IMR-90 (cell line): ENCODE data around the gene TGFBR2.

Experiments used
- CEBPB ChIP-seq: IDR thresholded peaks from 2 replicates; pipeline ENCODE4 v1.6.1; 2012; ENCODE audit warnings: low read depth, low read length, improper control_type of control experiment
- CHD1 ChIP-seq: IDR thresholded peaks from 2 replicates; pipeline ENCODE4 v1.6.1; 2012; ENCODE audit warnings: low read depth, low read length, improper control_type of control experiment
- FOS ChIP-seq: fragments of 150-350 bp; IDR thresholded peaks from 2 replicates; pipeline ENCODE4 v1.6.1; 2016; ENCODE audit warnings: low read depth, low read length
- MAZ ChIP-seq: IDR thresholded peaks from 2 replicates; pipeline ENCODE4 v1.6.1; 2012; ENCODE audit warnings: low read depth, mild to moderate bottlenecking, low read length, improper control_type of control experiment, moderate library complexity, borderline replicate concordance
- POLR2A ChIP-seq: IDR thresholded peaks from 2 replicates; pipeline ENCODE4 v1.6.1; 2012; ENCODE audit warnings: mild to moderate bottlenecking, low read depth, low read length
- RFX5 ChIP-seq: IDR thresholded peaks from 2 replicates; pipeline ENCODE4 v1.8.0; 2012; ENCODE audit warnings: low read depth, mild to moderate bottlenecking, low read length, moderate library complexity
- SMC3 ChIP-seq: fragments of 150-350 bp; IDR thresholded peaks from 2 replicates; pipeline ENCODE4 v1.6.1; 2016; ENCODE audit warnings: low read depth, mild to moderate bottlenecking, antibody characterized with exemption, low read length, moderate library complexity
- TF ChIP-seq, protein P1 (sequence below): conservative IDR thresholded peaks from 2 replicates; pipeline ENCODE4 v1.5.1; 2012; ENCODE audit warnings: mild to moderate bottlenecking, low read depth, low read length, improper control_type of control experiment
- TF ChIP-seq, protein P2 (sequence below): fragments of 150-350 bp; IDR thresholded peaks from 2 replicates; pipeline ENCODE4 v1.6.1; 2017; ENCODE audit warnings: mild to moderate bottlenecking, antibody characterized with exemption, low read length, low read depth

DNA sequence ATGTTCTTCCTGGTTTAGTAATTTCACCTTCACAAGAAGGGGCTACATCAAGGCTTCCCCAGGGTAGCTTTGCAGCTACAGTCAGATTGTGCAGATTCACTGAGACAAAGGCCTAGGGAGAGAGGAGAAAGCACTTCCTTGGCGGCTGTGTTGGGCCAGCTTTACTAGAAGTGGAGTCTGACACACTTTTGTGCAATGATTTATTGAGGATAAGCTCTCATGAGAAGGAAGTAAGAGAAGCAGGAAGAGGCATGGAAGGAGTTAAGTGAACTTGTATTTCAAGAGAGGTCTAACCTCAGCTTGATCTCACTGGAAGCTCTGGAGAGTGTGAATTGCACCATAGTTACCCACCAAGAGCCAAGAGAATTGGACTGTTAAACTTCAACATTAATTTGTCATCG lies 78.9 kb downstream of the TGFBR2 start:
- TF ChIP-seq, protein P1, sequence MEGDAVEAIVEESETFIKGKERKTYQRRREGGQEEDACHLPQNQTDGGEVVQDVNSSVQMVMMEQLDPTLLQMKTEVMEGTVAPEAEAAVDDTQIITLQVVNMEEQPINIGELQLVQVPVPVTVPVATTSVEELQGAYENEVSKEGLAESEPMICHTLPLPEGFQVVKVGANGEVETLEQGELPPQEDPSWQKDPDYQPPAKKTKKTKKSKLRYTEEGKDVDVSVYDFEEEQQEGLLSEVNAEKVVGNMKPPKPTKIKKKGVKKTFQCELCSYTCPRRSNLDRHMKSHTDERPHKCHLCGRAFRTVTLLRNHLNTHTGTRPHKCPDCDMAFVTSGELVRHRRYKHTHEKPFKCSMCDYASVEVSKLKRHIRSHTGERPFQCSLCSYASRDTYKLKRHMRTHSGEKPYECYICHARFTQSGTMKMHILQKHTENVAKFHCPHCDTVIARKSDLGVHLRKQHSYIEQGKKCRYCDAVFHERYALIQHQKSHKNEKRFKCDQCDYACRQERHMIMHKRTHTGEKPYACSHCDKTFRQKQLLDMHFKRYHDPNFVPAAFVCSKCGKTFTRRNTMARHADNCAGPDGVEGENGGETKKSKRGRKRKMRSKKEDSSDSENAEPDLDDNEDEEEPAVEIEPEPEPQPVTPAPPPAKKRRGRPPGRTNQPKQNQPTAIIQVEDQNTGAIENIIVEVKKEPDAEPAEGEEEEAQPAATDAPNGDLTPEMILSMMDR = no peak
- TF ChIP-seq CEBPB (no peak), CHD1 (no peak), FOS (no peak), POLR2A (no peak), SMC3 (no peak), RFX5 (no peak), MAZ (no peak)
- TF ChIP-seq, protein P2, sequence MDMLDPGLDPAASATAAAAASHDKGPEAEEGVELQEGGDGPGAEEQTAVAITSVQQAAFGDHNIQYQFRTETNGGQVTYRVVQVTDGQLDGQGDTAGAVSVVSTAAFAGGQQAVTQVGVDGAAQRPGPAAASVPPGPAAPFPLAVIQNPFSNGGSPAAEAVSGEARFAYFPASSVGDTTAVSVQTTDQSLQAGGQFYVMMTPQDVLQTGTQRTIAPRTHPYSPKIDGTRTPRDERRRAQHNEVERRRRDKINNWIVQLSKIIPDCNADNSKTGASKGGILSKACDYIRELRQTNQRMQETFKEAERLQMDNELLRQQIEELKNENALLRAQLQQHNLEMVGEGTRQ = no peak
